ENCODE results near the gene AGA. TPM values are rescaled to one million over a fixed set of nuclear protein-coding genes. Genes with fewer than 3 reads are reported as not detected.

Gene AGA
- total and polyA plus RNA-seq, 2 of the 8 experiments (the other 6 are each of a cell fraction or from before 2014, with no cell fraction given): 8.5 to 11.6 TPM

DNA sequence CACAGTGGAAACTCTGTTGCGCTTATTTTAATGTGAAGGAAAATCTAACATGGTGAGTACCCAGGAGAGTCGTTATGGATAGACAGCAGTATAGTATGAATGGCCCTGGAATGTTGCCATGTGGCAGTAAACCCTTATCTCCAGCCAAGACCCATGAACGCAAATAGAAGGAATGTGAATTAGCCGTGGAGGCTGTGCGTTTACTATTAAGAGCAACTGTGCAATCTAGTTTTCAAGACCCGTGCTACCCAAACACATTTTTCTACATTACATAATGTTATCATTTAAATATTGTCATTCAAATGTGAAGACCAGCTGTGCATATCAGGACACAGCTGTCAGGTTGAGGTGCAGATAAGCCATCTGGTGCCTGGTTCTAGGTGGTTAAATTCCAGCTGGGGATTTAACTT is 13.3 kb upstream of the AGA start:
- Histone ChIP-seq H3K4me1 (replicated peaks in 1 of 4; ENCODE audit: control insufficient read depth in 3 of 4, insufficient read depth in 4 of 4, low read length in 3 of 4) (no peaks in the 10 kb centered on the region), H3K79me2 (ENCODE audit: control insufficient read depth in 1 of 2, insufficient read depth in 2 of 2, low read length in 2 of 2) (no peaks in the 10 kb centered on the region), H3K79me1 (ENCODE audit: low read depth, low read length) (no peaks in the 10 kb centered on the region), H3K36me3 (ENCODE audit: control insufficient read depth in 2 of 4, insufficient read depth in 4 of 4, low read length in 3 of 4) (no peaks in the 10 kb centered on the region), H2BK20ac (ENCODE audit: low read length) (no peak overlapping the region), H3K4me2 (ENCODE audit: insufficient read depth in 1 of 2, low read depth in 2 of 2, low read length in 2 of 2) (no peak overlapping the region), H3K18ac (ENCODE audit: extremely low read depth, low read length) (no peak overlapping the region), H4K5ac (ENCODE audit: insufficient read length, low read depth, low read length) (no peak overlapping the region), H3K23ac (ENCODE audit: insufficient read length) (no peak overlapping the region), H3K9ac (replicated peaks in 1 of 4; ENCODE audit: extremely low read depth in 1 of 4, low read depth in 3 of 4, low read length in 3 of 4) (no peak overlapping the region), H2BK15ac (ENCODE audit: low read length) (no peak overlapping the region), H3K23me2 (ENCODE audit: low read depth, low read length) (no peaks in the 10 kb centered on the region), H4K8ac (ENCODE audit: extremely low read depth, insufficient read depth, low read length) (no peak overlapping the region), H2AK5ac (ENCODE audit: low read depth, low read length) (no peak overlapping the region), H2BK5ac (ENCODE audit: low read depth, low read length) (no peak overlapping the region), H4K20me1 (replicated peaks in 1 of 2; ENCODE audit: control insufficient read depth in 1 of 2, insufficient read depth in 2 of 2, low read length in 2 of 2) (no peaks in the 10 kb centered on the region), H3K56ac (replicated peaks; ENCODE audit: insufficient read length, low read depth, low read length) (no peak overlapping the region), H3K9me3 (ENCODE audit: insufficient read depth in 2 of 2, low read depth in 1 of 2, low read length in 1 of 2) (no peaks in the 10 kb centered on the region), H4K91ac (replicated peaks; ENCODE audit: insufficient read length, low read length) (no peak overlapping the region), H2AFZ (ENCODE audit: low read length) (no peak overlapping the region), H2BK12ac (ENCODE audit: low read depth, low read length) (no peak overlapping the region), H2BK120ac (replicated peaks; ENCODE audit: low read depth, low read length) (no peak overlapping the region), H3K4me3 (ENCODE audit: extremely low read depth in 1 of 4, insufficient read depth in 2 of 4, low read depth in 3 of 4, low read length in 4 of 4) (no peak overlapping the region), H3K14ac (ENCODE audit: insufficient read length) (no peak overlapping the region), H3K4ac (replicated peaks; ENCODE audit: insufficient read length, low read depth, low read length) (no peak overlapping the region), H3K27me3 (replicated peaks in 1 of 4; ENCODE audit: control insufficient read depth in 3 of 4, extremely low read depth in 1 of 4, insufficient read depth in 3 of 4, low read length in 3 of 4) (no peaks in the 10 kb centered on the region), H3K27ac (ENCODE audit: low read depth, low read length) (no peak overlapping the region)
- POLR2A ChIA-PET (ENCODE audit: partially characterized antibody): interaction anchor here (4.7 kb wide), 1 partner anchor 13 kb away, joined by 32 read pairs; the partner anchor contains the start of gene AGA
- 83% methylated on average over 6 of the region's 6 CpGs; no CpG with 5 or more reads in 1 of the 2 experiments for WGBS, 2 experiments (ENCODE audit: extremely low coverage in 1 of 2, insufficient coverage in 1 of 2, insufficient read length in 1 of 2, insufficient replicate concordance in 2 of 2, low coverage in 1 of 2, low lambda C conversion rate in 2 of 2, missing lambda C conversion rate in 1 of 2)
- TF ChIP-seq TBP (IDR thresholded peaks at IDR 0.05; ENCODE audit: low read depth, low read length): no peak
- TF ChIP-seq EZH2 (IDR thresholded peaks at IDR 0.05; ENCODE audit: low read depth, low read length, severe bottlenecking): no peak
- no peak for TF ChIP-seq CHD2 (IDR thresholded peaks at IDR 0.05; ENCODE audit: low read length)
- TF ChIP-seq TCF12 (IDR thresholded peaks at IDR 0.05; ENCODE audit: low read depth, low read length): peak; percentile 62; the same call in 1 of the 2 replicates
- no peak for TF ChIP-seq NRF1 (IDR thresholded peaks at IDR 0.05; ENCODE audit: low read depth, low read length)
- TF ChIP-seq TEAD4 (IDR thresholded peaks at IDR 0.05; ENCODE audit: low read depth, low read length): 0 out of 2 replicates have a peak, but pooled peaks have one; percentile 6
- CTCF ChIA-PET (ENCODE audit: partially characterized antibody): interaction anchor here (1.7 kb wide), 1 partner anchor 29 kb away, joined by 4 read pairs; no protein-coding TSS in a partner anchor
- FAIRE-seq (no peak), DNase-seq (ENCODE audit: low read depth in 1 of 2, low spot score in 2 of 2) (no peak)
